Tibial artery (tissue), 4 donors: ENCODE data around the gene MICOS13.

Experiments used
- DNase-seq, 2 donors: peaks; one replicate each; pipeline ENCODE4 v3.0.0-alpha.2; 2019
- H3K27ac ChIP-seq, 2 donors: fragments of 200-600 bp; sonication (generic) in 1 of 2; 1 replicate in 1 of 2; 2 replicates in 1 of 2; pipeline ENCODE4 v1.5.1; 2018 to 2019; ENCODE audit warnings: mild to moderate bottlenecking in 1 of 2
- H3K27me3 ChIP-seq, 2 donors: fragments of 200-600 bp; sonication (generic) in 1 of 2; one replicate each; pipeline versions ENCODE4 v1.5.1 to v1.6.0; 2016 to 2019
- H3K36me3 ChIP-seq, 3 donors: fragments of 200-600 bp; sonication (generic) in 2 of 3; one replicate each; pipeline ENCODE4 v1.5.1; 2016 to 2019; ENCODE audit warnings: mild to moderate bottlenecking in 2 of 3
- H3K4me1 ChIP-seq, 4 donors: fragments of 200-600 bp; sonication (generic) in 2 of 4; 1 replicate in 3 of 4; 2 replicates in 1 of 4; pipeline ENCODE4 v1.5.1; 2016 to 2019
- H3K4me3 ChIP-seq, 2 donors: fragments of 200-600 bp; sonication (generic) in 1 of 2; 1 replicate in 1 of 2; 2 replicates in 1 of 2; pipeline ENCODE4 v1.5.1; 2018 to 2019; ENCODE audit warnings: mild to moderate bottlenecking in 2 of 2
- H3K9me3 ChIP-seq, 3 donors: fragments of 200-600 bp; sonication (generic) in 1 of 3; one replicate each; pipeline ENCODE4 v1.5.1; 2016 to 2019
- intact Hi-C: fragments of 100-400 bp; cut with DNase I; formaldehyde crosslinking; loops from one replicate; pipeline ENCODE4 v1.15.0; 2023; ENCODE audit warnings: low total_unique reads
- TF ChIP-seq, protein P1 (sequence below), 2 experiments: fragments of 200-600 bp in 1 of 2; fragments of 450-650 bp in 1 of 2; IDR thresholded peaks; one replicate each; pipeline ENCODE4 v1.5.1; 2017 to 2019; ENCODE audit warnings: antibody characterized with exemption in 2 of 2, mild to moderate bottlenecking in 1 of 2, moderate library complexity in 1 of 2

The MICOS13 gene

DNA sequence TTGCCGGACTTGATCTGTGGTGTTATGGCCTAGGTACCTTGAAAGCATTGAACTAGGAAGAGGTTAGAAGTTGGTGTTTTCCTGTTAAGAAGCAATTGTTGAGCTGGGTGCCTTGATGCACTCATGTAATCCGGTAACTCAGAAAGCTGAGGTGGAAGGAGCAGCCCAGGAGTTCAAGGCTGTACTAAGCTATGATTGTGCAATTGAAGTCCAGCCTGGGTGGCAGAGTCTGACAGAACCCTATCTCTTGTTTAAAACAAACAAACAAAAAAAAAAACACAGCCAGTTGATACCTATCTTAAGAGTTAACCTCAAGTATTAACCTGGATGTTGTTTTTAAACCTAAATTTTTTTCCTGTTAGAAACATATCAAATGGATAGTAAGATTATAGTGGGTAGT lies 38.1 kb downstream of the MICOS13 start:
- no peaks in the 10 kb centered on the region for H3K9me3 ChIP-seq
- intact Hi-C loops: no loop called here
- TF ChIP-seq, protein P1, sequence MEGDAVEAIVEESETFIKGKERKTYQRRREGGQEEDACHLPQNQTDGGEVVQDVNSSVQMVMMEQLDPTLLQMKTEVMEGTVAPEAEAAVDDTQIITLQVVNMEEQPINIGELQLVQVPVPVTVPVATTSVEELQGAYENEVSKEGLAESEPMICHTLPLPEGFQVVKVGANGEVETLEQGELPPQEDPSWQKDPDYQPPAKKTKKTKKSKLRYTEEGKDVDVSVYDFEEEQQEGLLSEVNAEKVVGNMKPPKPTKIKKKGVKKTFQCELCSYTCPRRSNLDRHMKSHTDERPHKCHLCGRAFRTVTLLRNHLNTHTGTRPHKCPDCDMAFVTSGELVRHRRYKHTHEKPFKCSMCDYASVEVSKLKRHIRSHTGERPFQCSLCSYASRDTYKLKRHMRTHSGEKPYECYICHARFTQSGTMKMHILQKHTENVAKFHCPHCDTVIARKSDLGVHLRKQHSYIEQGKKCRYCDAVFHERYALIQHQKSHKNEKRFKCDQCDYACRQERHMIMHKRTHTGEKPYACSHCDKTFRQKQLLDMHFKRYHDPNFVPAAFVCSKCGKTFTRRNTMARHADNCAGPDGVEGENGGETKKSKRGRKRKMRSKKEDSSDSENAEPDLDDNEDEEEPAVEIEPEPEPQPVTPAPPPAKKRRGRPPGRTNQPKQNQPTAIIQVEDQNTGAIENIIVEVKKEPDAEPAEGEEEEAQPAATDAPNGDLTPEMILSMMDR (IDR thresholded peaks at IDR 0.05): no peak
- H3K36me3 ChIP-seq: peaks cover 43 to 58% (median 51%) of the 10 kb centered on the region in 3 donors
- DNase-seq: no peak
- no peak overlapping the region for H3K27ac ChIP-seq
- peaks cover 0 to 17% (median 8%) of the 10 kb centered on the region in 4 donors for H3K4me1 ChIP-seq
- no peaks in the 10 kb centered on the region for H3K27me3 ChIP-seq
- H3K4me3 ChIP-seq: no peak overlapping the region

DNA sequence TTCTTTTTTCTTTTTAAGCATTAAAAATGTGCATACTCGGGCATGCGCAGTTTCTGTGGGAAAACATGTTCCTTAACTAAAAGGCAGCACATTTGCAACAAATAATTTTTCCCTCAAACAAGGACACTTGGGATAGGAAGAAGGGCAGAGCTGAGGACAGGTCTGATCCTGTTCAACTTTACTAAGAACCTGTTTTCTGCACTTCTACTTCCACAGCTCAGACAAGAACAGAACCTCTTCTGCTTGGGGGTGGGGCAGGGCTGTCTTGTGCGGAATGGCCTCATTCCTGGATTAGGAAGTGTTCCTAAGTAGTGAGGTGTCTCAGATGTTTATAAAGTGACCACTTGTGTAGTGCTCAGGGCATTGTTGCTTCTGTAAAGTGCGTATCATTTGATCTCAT lies 39.1 kb downstream of the MICOS13 start:
- TF ChIP-seq, protein P1 (IDR thresholded peaks at IDR 0.05): no peak
- intact Hi-C loops: no loop called here
- peaks cover 33 to 48% (median 40%) of the 10 kb centered on the region in 3 donors for H3K36me3 ChIP-seq
- no peaks in the 10 kb centered on the region for H3K9me3 ChIP-seq
- H3K27me3 ChIP-seq: no peaks in the 10 kb centered on the region
- DNase-seq: no peak
- H3K27ac ChIP-seq: no peak overlapping the region
- no peak overlapping the region for H3K4me3 ChIP-seq
- peaks cover 0 to 17% (median 9%) of the 10 kb centered on the region in 4 donors for H3K4me1 ChIP-seq

DNA sequence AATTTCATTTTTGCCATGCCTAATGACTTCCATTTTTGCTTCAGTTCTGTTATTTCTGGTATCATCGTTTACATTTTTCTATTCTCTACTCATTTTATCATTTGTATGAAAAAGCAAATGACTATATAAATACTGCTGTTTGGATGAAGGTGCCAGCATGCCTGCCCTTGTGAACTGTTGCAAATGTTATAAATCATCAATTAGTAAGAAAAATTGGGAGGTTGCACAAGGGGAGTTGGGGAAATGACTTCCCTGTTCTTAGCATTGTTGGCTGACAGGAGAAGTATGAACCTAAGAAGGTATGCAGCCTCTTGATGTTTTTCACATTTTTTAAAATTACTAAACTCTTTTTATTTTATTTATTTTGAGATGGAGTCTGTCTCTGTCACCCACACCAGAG lies 42.3 kb downstream of the MICOS13 start:
- H3K27me3 ChIP-seq: no peaks in the 10 kb centered on the region
- DNase-seq: no peak
- no peaks in the 10 kb centered on the region for H3K9me3 ChIP-seq
- peaks cover 10 to 18% (median 15%) of the 10 kb centered on the region in 3 donors for H3K36me3 ChIP-seq
- no peak overlapping the region for H3K4me3 ChIP-seq
- H3K4me1 ChIP-seq: peaks cover 0 to 21% (median 7%) of the 10 kb centered on the region in 4 donors
- intact Hi-C loops: no loop called here
- H3K27ac ChIP-seq: no peak overlapping the region
- TF ChIP-seq, protein P1 (IDR thresholded peaks at IDR 0.05): no peak

DNA sequence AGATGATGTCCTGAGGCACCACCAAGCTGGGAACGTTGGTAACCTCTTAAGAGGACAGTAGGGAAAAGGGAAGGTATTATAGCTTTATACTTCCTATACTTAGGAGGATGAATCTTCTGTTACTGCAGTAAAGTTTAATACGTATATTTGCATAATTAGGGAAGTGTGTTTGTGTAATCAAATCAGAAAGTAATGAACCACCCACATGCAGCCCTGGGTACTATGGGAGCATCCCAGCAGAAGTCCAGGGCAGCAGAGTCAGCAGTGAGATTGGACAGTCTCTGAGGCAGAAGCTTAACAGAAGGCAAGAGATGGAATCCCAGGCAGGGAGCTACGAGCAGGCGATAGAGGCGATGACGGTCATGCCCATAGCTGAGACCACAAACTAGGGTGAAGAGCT lies 44.9 kb downstream of the MICOS13 start:
- Histone ChIP-seq H3K27me3 (no peaks in the 10 kb centered on the region), H3K27ac (no peak overlapping the region), H3K4me1 (peaks cover 0 to 46% (median 24%) of the 10 kb centered on the region in 4 donors), H3K4me3 (no peak overlapping the region), H3K36me3 (no peaks in the 10 kb centered on the region), H3K9me3 (no peaks in the 10 kb centered on the region)
- DNase-seq: no peak
- TF ChIP-seq, protein P1 (IDR thresholded peaks at IDR 0.05): no peak
- intact Hi-C loops: no loop called here

DNA sequence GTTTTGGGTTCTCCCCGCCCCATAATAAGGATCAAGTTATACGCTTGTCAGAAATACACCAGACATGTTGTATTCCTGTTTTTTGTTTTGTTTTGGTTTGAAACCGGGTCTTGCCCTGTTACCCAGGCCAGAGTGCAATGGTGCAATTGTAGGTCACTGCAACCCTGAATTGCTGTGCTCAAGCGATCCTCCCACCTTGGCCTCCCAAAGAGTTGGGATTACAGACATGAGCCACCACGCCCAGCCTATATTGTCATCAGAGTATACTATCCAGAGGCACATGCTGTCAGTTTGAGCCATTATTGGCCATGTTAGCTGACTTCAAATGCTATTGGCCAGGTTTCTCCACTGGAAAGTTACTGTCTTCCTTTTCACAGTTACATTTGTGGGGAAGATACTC lies 47.7 kb downstream of the MICOS13 start:
- intact Hi-C loops: no loop called here

More for the DNA sequence above, 47.7 kb downstream of the MICOS13 start:
- H3K27me3 ChIP-seq: no peaks in the 10 kb centered on the region
- no peaks in the 10 kb centered on the region for H3K9me3 ChIP-seq
- H3K4me1 ChIP-seq: peaks cover 0 to 64% (median 31%) of the 10 kb centered on the region in 4 donors
- H3K27ac ChIP-seq: no peak overlapping the region
- peaks cover 8 to 17% (median 15%) of the 10 kb centered on the region in 3 donors for H3K36me3 ChIP-seq
- H3K4me3 ChIP-seq: no peak overlapping the region
- DNase-seq: no peak
- TF ChIP-seq, protein P1 (IDR thresholded peaks at IDR 0.05): no peak
